GM19351 (cell line): ENCODE measurements around the gene NINJ1.
"Not testable (repeated sequence)": the region's sequence is repeated elsewhere in the genome, so short reads cannot be mapped to it uniquely, and the experiment has no call there.

Source experiments
- ATAC-seq: cut with Tn5 transposase; IDR thresholded peaks from one replicate; pipeline ENCODE4 v1.9.1; 2021; ENCODE audit warnings: mild to moderate bottlenecking, moderate library complexity; ENCODE audit not compliant: unreplicated experiment

Gene NINJ1

DNA sequence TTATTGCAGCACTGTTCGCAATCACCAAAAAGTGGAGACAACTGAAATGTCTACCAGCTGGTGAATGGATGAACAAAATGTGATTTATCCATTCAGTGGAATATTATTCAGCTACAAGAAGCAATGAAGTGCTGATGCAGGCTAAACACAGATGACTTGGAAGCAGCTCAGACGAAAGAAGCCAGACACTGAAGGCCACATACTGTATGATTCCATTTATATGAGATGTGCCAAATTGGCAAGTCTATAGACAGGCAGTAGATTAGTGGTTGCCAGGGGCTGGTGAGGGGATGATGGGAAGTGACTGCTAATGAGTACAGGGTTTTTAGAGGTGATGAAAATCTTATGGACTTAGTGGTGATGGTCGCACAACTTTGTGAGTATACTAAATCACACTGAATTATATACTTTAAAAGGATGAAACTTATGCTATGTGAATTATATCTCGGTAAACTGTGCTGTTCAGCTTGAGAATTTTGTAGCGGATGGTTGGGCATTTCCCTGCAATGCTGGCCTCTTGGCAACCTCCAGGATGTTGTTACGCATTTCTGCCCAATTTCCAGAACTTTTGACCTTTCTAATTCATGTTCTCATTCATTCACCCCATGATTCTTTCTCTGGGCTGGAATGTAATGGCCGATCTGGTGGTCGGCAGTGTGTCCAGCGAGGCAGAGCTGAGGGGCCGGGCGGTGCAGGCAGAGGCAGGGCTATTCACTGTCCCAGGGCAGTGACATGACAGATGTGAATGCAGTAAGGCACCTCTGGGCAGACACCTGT is 27.9 kb upstream of the NINJ1 start:
- no peak for ATAC-seq

DNA sequence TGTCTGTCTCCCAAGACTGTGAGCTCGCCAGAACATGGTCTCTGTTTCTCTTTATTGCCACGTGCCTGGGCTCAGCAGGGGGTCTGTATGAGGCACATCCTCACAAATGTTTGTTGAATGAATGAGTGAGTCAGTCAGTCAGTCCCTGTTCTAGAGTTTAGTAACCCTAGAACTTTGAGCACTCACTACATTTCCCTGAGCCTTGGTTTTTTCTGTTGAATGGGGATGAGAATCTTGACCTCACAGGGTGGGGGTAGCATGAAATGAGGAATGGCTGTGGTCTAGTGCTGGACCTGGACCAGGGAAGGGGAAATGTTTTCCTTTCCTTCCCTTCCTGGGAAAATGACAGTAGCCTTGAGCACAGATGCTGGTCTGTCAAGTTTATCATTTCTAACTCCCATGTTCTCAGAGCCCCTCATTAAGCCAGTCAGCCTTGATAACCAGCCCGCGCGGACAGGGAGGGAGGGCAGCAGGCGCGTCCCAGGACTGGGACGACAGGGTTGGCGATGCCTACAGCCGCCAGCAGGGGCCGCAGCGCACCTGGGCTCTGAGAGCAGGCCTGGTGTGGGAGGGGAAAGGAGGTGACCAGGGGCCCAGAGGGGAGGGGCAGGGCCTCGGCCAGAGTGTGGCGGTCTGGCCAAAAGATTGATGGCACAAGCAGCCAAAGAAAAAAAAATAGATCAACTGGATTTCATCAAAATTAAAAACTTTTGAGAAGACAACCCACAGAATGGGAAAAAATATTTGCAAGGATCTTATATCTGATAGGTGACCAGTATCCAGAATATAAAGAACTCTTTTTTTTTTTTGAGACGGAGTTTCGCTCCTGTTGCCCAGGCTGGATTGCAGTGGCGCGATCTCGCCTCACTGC is 25.8 kb upstream of the NINJ1 start:
- ATAC-seq: peak; percentile 83

DNA sequence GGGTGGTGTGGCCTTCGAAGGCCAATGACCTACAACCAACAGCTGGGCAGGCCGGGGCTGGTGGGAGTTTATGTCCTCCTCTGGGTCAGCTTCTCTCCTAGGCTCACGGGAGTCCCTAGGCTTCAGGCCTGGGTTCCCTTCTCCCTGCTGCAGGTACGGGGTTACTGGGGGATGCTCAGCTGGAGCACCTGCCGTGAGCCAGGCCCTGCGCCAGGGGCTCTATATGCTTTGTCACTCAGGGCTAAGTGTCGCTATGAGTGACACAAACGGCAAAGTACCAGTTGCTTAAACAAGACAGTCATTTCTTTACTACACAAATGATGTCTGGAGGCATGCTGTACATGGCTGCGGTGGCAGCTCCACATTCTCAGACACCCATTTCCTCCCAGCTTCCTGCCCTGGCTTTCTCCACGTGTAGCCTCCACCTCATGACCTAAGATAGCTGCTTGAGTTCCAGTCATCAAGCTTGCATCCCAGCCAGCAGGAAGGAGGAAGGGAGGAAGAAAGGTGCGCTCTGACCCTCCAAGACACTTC is 22.5 kb upstream of the NINJ1 start:
- peak; percentile 75 for ATAC-seq

DNA sequence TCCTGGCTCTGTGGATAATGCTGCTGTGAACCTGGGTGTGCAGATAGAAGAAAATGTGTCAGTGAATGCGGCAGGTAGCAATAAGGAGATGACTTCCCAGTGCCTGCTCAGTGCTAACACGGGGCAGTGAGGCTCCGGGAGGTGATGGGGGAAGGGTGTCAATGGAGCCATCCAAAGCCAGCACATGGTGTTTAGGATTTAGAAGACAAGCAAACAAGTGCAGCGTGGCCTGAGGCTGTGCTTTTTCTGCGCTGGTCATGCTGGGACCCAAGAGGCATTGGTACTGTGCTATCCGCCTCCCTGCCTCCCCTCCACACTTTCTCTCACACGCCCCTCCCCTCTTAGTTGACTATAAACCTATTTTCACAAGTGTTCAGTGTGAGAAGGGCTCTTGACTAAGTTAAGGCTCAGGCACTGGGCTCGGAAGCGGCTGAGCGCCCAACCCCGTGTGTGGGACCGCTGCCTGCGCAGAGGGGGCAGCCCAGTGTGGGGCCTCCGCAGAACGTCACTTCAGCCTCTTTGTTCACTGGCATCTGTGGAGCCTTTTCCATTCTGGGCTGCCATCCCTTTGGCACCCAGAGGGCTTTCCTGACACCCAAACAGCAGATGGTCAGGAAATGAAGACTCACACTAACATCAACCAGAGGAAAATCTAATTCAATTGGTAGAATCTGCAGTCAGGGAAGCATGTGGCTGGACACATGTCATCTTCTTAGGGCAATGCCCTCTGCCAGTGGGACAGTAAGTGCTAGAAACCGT is 21.8 kb upstream of the NINJ1 start:
- no peak for ATAC-seq

DNA sequence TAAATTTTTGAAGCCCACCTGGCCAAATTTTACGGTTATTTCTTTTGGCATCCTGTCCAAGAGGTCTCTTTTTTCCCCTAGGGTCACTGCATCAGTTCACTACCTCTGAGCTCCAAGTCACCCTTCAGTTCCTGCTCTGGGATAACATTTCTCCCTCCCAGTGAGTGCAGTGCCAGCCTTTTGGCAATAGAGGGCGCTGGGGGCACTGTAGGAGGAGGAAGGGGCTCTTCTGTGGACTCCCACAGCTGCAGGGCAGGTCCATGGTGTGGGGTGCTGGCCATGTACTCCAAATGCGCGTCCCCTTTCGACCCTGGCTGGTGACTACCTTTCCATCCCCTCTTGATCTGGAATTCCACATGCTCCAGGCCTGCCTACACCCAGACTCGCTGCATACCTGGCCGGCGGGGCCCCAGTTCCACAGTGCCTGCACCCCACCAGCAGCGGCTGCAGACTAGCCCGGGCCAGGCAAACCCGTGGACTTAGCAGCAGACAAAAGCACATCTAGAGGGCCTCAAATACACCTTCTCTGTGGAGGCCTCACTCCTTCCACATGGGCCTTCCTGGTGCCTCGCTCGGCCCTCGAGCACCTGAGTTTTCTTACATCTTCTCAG is 20.3 kb upstream of the NINJ1 start:
- no peak for ATAC-seq

DNA sequence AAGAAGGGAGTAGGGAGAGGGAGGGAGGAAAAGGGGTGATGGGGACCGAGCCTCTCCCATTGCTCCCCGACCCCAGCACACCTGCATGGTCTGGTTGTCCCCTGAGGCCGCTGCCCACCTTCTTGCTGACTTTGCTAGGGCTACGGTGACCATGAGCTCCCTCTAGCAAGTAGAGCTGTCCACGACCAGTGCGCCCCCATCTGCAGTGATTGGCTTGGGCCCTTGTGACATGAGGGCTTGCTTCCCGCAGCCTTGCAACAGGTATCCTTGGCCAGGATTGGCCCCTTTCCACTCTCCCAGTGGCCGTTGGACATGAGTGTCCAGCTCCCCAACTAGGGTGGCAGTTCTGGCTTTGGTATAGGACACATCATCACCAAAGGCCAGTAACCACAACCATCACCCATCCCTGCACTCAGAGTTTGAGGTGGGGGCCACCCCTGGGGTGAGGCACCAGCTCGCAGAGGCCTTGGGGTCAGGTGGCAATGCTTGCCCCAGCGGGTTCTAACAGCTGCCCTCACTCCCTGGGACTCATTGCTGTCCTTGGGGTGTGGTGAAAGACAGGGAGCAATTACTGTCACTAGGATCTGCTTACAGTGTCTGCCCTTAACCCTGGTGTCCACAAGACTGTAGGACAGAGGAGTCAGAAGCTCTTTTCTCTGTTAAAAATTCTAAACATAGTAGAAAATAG is 17.2 kb upstream of the NINJ1 start:
- no peak for ATAC-seq

DNA sequence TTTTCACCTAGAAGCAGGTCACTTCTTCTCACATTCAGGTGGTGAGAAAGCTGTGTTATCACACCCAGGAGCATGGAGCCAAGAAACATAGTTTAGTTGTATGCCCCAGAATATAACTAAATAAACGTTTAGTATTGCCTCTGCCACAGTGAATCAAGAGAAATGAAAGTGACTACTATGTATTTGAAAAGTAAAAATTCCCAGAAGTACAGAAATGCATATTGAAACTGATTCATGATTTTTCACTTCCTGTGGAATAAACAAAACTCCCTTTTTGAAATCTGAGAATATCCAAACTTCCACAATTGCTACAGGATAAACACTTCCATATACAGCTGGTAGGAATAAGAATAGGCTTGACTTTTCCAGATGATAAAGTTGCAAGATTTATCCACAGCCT is 15.3 kb upstream of the NINJ1 start:
- ATAC-seq: no peak

DNA sequence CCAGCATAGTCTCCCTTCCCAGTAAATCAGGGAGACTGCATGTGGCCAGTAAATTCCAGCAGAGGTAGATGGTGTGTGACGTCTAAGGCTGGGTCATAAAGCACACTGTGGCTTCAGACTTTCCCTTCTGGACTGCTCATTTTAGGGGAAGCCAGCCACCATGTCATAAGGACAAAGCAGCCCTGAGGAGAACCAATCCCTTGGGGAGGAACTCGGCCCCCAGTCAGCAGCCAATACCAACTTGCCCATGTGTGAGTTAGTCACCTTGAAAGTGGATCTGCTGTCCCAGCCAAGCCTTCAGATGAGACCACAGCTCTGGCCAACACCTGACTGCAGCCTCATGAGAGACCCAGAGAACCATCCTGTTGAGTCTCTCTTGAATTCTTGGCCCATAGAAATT is 14.7 kb upstream of the NINJ1 start:
- no peak for ATAC-seq

DNA sequence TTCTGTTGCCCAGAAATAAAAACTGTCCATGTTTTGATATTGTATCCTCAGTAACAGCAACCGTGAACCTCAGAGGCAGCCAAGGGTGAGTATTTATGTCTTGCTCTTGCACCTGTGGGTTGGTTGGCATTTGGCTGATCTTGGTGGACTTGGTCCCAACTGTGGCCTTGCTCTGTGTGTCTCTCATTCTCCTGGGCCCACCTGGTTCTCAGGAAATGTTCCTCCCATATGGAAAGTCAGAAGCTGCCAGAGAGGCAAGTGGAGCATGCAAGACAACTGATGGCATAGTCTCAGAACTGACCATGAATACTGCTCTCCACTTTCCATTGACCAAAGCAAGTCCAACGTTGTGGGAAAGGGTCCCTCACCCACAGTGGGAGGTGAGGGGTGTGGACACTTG is 13.6 kb upstream of the NINJ1 start:
- no peak for ATAC-seq

DNA sequence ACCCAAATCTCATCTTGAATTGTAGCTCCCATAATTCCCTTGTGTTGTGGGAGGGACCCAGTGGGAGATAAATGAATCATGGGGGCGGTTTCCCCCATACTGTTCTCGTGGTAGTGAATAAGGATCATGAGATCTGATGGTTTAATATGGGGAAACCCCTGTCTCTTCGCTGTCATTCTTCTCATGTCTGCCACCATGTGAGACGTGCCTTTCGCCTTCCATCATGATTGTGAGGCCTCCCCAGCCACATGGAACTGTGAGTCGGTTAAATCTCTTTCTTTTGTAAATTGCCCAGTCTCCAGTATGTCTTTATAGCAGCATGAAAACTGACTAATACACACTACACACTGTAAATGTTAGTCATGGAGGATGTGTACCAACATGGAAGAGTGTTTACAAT is 12.6 kb upstream of the NINJ1 start:
- not testable (repeated sequence) for ATAC-seq

DNA sequence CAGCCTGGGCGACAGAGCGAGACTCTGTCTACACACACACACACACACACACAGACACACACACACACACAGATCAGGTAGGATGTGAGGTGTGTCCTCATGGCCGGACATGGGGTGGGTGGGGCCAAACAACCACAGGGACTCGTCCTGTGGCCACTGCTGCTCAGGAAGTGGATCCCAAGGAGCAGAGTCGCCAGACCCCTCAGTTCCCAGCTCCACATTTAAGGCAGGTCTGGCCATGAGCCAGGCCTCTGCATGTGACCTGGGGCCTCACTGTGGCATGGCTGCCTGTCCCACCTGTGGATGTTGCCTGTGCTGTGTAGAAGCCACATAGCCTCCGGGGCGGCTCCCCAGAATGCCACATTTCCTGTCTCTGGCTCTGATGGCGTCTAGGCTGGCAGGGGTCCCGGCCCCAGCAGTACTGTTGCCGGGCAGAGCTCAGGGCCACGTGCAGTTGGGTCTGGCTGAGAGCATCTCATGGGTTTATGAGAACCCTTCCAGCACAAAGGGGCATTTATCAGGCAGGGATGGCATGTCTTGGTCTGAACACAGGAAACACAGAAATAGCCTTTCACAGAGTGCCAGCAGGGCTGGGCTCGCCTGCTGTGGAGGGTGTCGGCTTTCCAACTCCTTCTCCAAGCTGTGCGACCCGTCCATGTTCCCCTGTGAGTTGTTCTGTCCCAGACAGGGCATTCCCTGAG is 9.9 kb upstream of the NINJ1 start:
- ATAC-seq: no peak

DNA sequence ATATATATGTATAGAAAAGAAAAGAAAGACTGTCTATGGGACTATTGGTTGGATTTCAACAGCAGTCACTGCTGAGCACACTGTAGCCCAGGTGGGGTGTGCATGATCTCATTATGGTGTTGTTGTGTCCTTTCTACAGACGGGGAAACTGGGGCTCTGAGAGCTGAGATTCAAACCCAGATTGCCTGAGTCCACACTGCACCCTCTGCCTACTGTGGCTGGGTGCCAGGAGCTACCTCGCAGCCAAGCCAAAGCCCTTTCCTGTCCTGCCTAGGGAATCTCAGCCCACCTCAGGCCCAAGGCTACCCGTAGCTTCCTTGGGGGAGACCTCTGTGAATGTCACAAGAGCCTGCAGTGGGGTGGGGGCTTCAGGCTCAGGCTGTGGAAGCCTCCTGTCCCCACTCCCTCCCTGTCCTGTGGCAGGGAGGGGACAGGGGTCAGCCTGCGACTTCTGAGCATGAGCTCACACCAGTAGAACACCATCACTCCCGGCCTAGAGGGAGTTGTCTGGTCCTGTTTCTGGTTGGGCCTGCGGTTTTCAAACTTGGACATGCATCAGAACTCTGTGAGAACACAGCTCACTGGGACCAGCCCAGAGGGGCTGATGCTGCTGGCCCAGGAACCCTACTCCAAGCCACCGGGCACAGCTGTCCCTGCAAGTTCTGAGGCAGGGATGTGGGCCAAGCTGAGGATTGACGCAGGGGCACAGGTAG is 7.9 kb upstream of the NINJ1 start:
- ATAC-seq: no peak

DNA sequence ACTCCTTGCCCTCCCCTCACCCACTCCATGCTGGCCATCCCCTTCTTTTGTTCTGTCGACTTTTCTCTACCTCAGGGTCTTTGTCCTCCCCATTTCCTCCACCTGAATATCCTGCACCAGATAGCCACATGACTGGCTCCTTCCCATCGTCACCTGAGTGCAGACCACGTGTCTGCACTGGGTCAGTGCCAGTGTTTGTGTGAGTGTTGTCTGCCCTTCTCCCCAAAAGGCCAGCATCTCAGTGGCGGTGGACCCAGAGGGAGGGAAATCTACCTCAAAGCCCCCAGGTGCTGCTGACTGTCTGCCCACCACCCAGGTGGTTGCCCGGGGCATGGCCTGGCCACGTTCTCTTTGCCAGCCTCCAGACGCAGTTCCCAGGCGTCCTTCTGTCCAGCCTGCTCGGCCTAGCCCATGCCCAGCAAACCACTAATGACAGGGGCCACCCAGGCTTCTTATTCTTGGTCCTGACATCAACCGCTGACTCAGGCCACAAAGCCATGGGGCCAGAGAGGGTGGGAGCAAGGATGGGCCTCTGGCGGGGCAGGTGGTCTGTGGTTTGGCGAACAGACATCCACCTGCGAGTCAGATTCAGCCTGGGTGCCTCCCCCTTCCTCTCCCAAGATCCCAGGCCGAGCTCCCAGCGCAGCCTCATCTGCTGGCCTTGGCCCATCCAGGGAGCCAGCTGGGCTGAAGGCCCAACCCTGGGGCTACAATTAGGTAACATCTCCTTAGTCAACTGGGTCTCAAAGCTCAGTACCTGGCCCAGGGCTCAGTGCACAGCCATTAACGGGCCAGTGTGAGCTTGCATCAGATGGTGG is 5.5 kb upstream of the NINJ1 start:
- no peak for ATAC-seq

DNA sequence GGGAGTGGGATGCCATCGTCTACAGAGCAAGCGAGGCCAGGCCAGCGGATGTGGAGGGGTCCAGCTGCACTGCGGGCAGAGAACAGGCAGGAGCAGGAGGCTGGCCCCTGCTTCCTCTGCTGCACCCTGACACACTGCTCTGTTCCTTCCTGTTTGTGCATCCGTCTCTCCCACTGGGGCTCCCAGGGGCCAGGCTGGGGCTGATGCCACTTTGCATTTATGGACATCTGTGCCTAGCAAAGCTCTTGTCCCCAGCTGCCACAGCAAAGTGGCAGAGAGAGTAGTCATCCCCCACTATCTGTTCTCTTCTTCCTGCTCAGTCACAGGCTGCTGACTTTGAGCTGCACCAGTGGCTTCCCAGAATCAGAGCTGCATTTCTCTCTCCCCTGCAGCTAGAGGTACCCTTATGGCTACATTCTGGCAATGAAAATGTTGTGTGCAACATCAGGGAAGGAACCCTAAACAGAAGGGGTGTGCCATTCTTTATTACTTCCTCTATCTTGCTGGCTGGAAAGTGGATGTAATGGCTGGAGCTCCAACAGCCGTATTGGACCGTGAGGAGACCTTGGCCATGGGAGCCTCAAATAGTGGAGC is 4.2 kb upstream of the NINJ1 start:
- ATAC-seq: no peak

DNA sequence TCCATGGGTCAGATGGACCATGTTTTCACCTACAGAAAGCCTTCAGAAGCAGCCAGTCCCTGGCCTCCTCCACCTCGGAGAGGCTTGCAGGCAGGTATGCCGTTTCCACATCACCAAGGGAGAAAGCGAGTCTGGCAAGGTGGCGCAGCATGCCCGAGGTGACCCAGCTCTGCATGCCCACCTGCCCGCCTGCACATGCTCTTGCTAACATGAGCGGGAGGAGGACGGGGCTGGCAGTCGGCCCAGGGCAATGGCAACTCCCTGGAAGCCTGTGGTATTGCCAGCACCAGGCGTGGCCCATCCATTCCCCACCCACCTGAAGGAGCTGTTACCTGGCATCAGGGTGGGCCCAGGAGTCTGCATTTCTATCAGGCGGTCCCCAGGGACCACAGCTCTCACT is 3.3 kb upstream of the NINJ1 start:
- no peak for ATAC-seq

DNA sequence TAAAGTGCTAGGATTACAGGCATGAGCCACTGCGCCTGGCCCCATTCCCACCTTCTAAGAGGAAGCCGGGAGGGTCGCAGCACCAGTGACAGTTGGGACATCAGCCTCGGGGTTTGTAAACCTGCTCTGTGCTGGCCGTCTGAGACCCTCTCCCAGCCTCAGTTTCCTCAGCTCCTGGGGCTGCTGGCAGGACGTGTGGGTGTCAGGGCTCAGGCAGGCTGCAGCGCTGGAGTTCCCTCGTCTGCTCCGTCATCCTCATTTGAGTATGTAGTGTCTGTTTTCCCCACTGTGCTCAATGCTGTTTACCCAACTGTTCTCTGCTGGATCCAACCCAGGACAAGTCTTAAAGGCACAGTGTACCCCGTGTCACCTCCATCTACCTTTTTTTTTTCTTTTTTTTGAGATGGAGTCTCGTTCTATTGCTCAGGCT is 2.0 kb upstream of the NINJ1 start:
- ATAC-seq: no peak

DNA sequence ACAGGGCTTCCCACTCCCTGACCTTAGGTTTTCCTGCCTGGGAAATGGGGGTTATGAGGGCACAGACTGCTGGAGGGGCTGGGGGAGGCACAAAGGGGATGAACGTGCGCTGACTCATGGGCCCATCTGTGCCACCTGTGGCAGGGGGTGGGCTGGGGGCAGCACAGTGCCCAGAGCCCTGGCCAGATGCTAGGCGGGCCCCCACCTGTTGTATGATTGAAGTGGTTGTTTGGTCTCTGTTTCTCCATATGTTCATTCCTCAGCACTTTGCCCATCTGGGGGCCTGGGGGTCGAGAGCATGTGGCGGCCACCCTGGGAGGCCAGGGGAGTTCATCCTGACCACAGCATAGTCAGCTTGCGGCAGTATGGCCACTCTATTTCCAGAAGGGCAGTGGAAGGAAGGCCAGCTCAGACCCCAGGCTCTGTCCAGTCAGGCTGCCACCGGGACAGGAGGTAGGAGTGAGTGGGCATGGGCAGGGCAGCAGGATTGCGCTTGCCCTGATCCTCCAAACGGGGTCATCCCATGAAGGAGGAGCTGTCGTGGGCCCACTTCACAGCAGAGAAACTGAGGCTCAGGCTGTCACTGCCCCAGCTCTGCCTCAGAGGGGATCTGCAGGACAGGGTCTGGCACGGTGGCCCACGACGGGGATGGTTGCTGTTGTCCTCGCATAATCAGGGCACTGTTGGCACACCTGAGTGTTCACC is 841 bp upstream of the NINJ1 start:
- no peak for ATAC-seq
